Measurements from ENCODE around the gene TRAPPC6A.

DNA sequence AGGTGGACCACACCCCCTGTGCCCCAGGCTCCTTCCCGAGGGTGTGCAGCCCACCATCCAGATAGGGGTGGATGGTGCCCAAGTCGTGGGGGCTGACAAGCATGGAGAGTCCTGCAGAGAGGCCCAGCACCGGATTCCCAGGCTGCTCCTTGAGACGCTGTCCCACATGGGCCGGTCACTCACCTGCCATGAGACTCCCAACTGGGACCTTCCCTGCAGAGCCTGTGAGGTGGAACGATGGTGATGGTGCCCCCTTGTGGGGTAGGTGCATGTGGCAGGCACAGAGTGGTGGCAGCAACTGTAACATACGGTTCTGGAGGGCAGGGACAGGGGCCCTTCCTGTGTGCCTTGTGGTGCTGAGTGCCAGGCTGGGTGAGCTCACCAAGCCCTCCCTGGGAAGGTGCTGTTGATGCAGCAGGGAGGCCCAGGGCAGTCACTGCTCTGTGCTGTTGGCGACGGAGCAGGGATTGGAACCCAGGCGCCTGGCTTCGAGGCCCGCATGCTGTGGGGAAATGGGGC lies 52.0 kb downstream of the TRAPPC6A start:
- TF ChIP-seq, protein P1, sequence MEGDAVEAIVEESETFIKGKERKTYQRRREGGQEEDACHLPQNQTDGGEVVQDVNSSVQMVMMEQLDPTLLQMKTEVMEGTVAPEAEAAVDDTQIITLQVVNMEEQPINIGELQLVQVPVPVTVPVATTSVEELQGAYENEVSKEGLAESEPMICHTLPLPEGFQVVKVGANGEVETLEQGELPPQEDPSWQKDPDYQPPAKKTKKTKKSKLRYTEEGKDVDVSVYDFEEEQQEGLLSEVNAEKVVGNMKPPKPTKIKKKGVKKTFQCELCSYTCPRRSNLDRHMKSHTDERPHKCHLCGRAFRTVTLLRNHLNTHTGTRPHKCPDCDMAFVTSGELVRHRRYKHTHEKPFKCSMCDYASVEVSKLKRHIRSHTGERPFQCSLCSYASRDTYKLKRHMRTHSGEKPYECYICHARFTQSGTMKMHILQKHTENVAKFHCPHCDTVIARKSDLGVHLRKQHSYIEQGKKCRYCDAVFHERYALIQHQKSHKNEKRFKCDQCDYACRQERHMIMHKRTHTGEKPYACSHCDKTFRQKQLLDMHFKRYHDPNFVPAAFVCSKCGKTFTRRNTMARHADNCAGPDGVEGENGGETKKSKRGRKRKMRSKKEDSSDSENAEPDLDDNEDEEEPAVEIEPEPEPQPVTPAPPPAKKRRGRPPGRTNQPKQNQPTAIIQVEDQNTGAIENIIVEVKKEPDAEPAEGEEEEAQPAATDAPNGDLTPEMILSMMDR (IDR thresholded peaks at IDR 0.05; ENCODE audit: low read length), result peak; percentile 95
- no peak for TF ChIP-seq EZH2 (IDR thresholded peaks at IDR 0.05; ENCODE audit: borderline replicate concordance, low read length)

Measured in OCI-LY1 (cell line).